HEK293T (cell line): Measurements from ENCODE around the gene ESRP2.

Experiments
- ARNT ChIP-seq: fragments of 450-650 bp; IDR thresholded peaks from 2 replicates; pipeline ENCODE4 v1.6.1; 2017; ENCODE audit warnings: mild to moderate bottlenecking
- CTBP1 ChIP-seq: fragments of 450-650 bp; IDR thresholded peaks from 2 replicates; pipeline ENCODE4 v1.6.1; 2016; ENCODE audit warnings: borderline replicate concordance
- FOXA1 ChIP-seq: fragments of 450-650 bp; IDR thresholded peaks from 2 replicates; pipeline ENCODE4 v1.6.1; 2016; ENCODE audit warnings: mild to moderate bottlenecking
- FOXK2 ChIP-seq: fragments of 450-650 bp; IDR thresholded peaks from 2 replicates; pipeline ENCODE4 v1.6.1; 2016; ENCODE audit warnings: mild to moderate bottlenecking
- SP1 ChIP-seq: fragments of 450-650 bp; IDR thresholded peaks from 2 replicates; pipeline ENCODE4 v1.6.1; 2017
- SUZ12 ChIP-seq: fragments of 450-650 bp; IDR thresholded peaks from 2 replicates; pipeline ENCODE4 v1.6.1; 2016; ENCODE audit warnings: mild to moderate bottlenecking
- TARDBP ChIP-seq: fragments of 450-650 bp; IDR thresholded peaks from 2 replicates; pipeline ENCODE4 v1.6.1; 2016

GRCh38 chr16:68279726-68280558 is 44.0 kb upstream of the ESRP2 start:
- TF ChIP-seq ARNT (no peak), TARDBP (no peak), FOXA1 (no peak), CTBP1 (no peak), FOXK2 (no peak), SP1 (no peak), SUZ12 (no peak)
